Fibroblast of peridontal ligament (primary cell): ENCODE data around the gene PXMP4.
A peak's percentile ranks its signal among the peaks of the same experiment; 100 is the strongest.
"Not testable (repeated sequence)": the region's sequence is repeated elsewhere in the genome, so short reads cannot be mapped to it uniquely, and the experiment has no call there.

Experiments used
- DNase-seq: peaks from one replicate; pipeline ENCODE4 v3.0.0-alpha.2; 2010; ENCODE audit errors: extremely low read depth

PXMP4 gene

GRCh38 chr20:33703498-33704137 lies 16.5 kb downstream of the PXMP4 start:
- no peak for DNase-seq

GRCh38 chr20:33702861-33703260 lies 17.2 kb downstream of the PXMP4 start:
- no peak for DNase-seq

GRCh38 chr20:33701629-33702450 lies 18.3 kb downstream of the PXMP4 start:
- DNase-seq: no peak

- DNase-seq: not testable (repeated sequence)
Measured at GRCh38 chr20:33700696-33701441, 19.2 kb downstream of the PXMP4 start.

- not testable (repeated sequence) for DNase-seq
Measured at GRCh38 chr20:33698966-33699365, 21.1 kb downstream of the PXMP4 start.

- DNase-seq: peak; percentile 78
Measured at GRCh38 chr20:33697129-33697528, 23.0 kb downstream of the PXMP4 start.

- DNase-seq: peak; percentile 12
Measured at GRCh38 chr20:33696448-33696847, 23.7 kb downstream of the PXMP4 start.

- DNase-seq: no peak
Measured at GRCh38 chr20:33694639-33695012, 25.5 kb downstream of the PXMP4 start.

GRCh38 chr20:33693741-33694638 lies 26.1 kb downstream of the PXMP4 start:
- peak; percentile 13 for DNase-seq

- no peak for DNase-seq
Measured at GRCh38 chr20:33693289-33693688, 26.8 kb downstream of the PXMP4 start.

GRCh38 chr20:33689973-33690372 lies 30.1 kb downstream of the PXMP4 start:
- peak; percentile 26 for DNase-seq

- no peak for DNase-seq
Measured at GRCh38 chr20:33689493-33689892, 30.6 kb downstream of the PXMP4 start.

- no peak for DNase-seq
Measured at GRCh38 chr20:33688938-33689424, 31.1 kb downstream of the PXMP4 start.

- DNase-seq: no peak
Measured at GRCh38 chr20:33687993-33688937, 31.8 kb downstream of the PXMP4 start.

- DNase-seq: no peak
Measured at GRCh38 chr20:33687370-33687915, 32.7 kb downstream of the PXMP4 start.

GRCh38 chr20:33686984-33687366 lies 33.1 kb downstream of the PXMP4 start:
- DNase-seq: no peak

GRCh38 chr20:33686100-33686983 lies 33.8 kb downstream of the PXMP4 start, which contains the start of gene E2F1:
Gene E2F1, minus strand, starts transcription at chr20:33686385. Its CDS starts 121 bp downstream, at chr20:33686264.
- peak; percentile 74 for DNase-seq

- no peak for DNase-seq
Measured at GRCh38 chr20:33685328-33686099, 34.6 kb downstream of the PXMP4 start.
